Left hindlimb (tissue), 1 donor: ENCODE data around the gene AHNAK.
A peak's percentile ranks its signal among the peaks of the same experiment; 100 is the strongest.

ENCODE experiments used
- DNase-seq: peaks from one replicate; pipeline ENCODE4 v3.0.0-alpha.2; 2018

The AHNAK gene

GRCh38 chr11:62514151-62514550, 32.5 kb downstream of the AHNAK start:
- no peak for DNase-seq

GRCh38 chr11:62513626-62514025, 33.0 kb downstream of the AHNAK start:
- no peak for DNase-seq

- no peak for DNase-seq
Measured at GRCh38 chr11:62512961-62513360, 33.6 kb downstream of the AHNAK start.

- DNase-seq: peak; percentile 77
Measured at GRCh38 chr11:62508336-62509058, 38.1 kb downstream of the AHNAK start.

DNA sequence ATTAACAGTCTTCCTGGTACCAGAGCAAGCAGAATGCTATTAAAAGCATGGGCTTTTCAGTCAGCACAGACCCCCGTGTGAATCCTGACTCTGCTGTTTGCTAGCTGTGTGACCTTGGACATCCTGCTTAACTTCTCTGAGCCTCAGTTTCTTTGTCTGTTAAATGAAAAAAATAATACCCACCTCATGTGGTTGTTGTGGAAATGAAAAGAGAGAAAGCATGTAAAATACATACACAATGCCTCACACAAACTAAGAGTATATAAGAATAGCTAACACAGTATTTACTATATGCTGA, 39.5 kb downstream of the AHNAK start:
- DNase-seq: no peak

GRCh38 chr11:62506413-62507124, 40.0 kb downstream of the AHNAK start:
- no peak for DNase-seq

GRCh38 chr11:62505440-62506091, 41.0 kb downstream of the AHNAK start:
- DNase-seq: peak; percentile 42

DNA sequence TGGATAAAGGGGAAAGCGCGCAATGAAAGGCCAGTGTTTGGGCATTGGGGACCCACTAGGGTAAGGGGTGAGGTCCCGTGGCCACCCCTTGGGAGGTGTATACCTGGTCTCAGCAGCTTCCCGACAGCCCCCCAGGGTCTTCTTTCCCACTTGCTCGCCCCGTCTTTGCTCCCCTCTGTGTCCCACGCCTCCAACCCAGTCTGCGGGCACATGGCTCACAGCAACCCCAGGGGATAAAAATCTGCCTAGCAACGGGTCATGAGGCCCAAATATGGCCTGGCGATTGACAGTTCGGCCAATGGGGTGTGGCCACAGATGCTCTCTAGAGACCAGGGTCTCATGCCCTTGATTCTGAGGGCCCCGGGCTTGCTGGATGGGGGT, 41.6 kb downstream of the AHNAK start:
- no peak for DNase-seq

DNA sequence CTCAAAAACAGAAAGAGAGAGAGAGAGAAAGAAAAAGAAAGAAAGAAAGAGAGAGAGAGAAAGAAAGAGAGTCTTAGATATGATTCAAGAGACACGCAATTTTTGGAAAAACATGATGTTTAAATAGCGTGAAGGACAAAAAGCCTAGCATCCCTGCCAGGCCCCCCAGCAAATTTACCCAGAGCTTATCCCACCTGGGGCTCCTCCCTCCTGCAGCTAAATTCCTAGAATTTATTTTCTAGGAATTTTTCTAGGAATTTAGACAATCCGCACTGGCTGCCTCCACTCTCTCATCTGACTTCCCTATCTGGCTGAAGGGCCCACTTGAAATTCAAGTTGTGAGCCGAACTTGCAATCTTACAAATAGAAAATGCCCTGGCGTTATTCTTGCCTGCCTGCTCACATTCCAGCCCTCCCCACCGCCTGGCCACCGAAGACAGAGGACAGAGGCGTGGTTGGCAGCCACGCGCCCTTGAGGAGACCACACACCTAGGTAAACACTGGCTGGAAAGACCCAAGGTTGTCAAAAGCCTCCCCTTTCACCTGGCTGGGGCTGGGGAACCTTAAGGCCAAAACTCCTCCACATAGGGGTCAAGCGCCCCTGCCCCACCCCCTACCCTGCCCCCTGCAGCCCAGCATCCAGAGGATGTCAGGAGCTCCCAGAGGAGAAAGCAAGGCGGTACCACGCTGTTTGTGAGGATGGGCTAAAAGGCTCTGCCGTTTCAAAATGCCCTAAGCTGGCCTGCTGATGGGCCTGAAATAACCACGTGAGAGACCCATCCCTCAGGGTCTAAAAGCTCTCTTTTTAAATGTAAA, 42.2 kb downstream of the AHNAK start:
- DNase-seq: no peak

- no peak for DNase-seq
Measured at GRCh38 chr11:62502030-62502730, 44.4 kb downstream of the AHNAK start.

DNA sequence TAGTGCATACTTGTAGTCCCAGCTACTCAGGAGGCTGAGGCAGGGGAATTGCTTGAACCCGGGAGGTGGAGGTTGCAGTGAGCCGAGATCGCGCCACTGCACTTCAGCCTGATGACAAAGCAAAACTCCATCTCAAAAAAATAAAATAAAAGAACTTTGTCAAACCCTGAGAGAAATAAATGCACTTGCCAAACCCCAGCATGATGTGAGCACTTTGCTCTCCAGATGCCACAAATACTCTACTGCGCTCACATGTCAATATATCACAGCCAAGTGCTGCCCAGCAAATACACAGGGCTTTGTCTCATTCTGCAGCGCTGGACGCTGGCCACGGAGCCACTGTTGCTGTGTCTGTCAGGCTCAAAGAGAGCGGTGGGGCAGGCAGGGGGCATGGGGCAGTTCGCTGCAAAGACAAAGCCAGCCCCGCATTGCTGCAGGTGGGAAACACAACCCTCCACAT, 45.1 kb downstream of the AHNAK start:
- DNase-seq: peak; percentile 58

- no peak for DNase-seq
Measured at GRCh38 chr11:62500650-62501030, 46.0 kb downstream of the AHNAK start.

GRCh38 chr11:62499944-62500649, 46.5 kb downstream of the AHNAK start:
- no peak for DNase-seq

- peak; percentile 51 for DNase-seq
Measured at GRCh38 chr11:62499311-62499943, 47.2 kb downstream of the AHNAK start.

- DNase-seq: no peak
Measured at GRCh38 chr11:62498492-62499286, 47.9 kb downstream of the AHNAK start.

DNA sequence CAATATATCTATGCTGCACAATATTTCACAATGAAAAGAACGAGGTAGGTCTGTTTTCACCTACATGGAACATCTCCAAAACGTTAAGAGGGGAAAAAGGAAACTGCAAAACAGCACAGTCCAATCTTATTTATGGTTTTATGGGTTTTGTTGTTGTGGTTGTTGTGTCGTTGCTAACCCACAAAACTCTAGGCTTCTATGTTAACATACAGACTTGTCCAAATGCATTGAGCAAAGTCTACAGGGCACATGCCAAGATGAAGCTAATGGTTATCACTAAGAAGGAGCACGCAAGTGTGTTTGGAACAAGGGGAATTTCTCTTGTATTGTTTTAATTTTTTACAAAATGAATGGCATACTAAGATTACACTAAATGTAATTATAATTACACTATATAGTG, 48.6 kb downstream of the AHNAK start:
- DNase-seq: no peak

- no peak for DNase-seq
Measured at GRCh38 chr11:62497132-62497801, 49.3 kb downstream of the AHNAK start.

DNA sequence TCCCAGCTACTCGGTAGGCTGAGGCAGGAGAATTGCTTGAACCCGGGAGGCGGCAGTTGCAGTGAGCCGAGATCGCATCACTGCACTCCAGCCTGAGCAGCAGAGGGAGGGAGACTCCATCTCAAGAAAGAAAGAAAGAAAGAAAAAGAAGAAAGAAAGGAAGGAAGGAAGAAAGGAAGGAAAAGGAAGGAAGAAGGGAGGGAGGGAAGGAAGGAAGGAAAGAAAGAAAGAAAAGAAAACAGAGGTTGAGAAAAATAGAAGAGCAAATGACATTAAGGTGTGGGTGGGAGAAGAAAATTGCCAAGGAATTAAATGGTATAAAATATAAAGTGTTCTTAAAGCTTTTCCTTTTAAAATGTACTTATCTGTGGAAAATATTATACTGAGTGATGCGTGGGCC, 49.9 kb downstream of the AHNAK start:
- no peak for DNase-seq

GRCh38 chr11:62494246-62494645, 52.4 kb downstream of the AHNAK start:
- no peak for DNase-seq

DNA sequence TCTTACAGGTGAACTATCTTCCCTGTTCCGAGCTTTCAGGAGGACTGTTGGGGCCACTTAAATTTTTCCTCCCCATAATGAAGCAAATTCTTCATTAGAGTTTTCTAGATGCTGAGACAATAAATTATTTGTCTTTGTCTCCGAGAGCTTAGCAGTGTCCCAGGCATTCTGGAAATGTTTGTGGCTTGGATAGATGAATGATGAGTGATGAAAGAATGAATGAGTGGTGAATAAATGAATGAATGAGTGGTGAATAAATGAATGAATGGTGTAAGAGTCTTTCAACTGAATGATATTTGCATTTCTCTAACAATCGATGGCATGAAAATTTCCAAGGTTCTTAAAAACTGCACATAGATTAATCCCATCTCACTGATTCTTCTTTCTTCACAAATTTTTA, 52.8 kb downstream of the AHNAK start:
- no peak for DNase-seq
